GM21528 (cell line): ENCODE measurements around the gene TREML1.
"Not testable (repeated sequence)": the region's sequence is repeated elsewhere in the genome, so short reads cannot be mapped to it uniquely, and the experiment has no call there.

Experiments
- ATAC-seq: cut with Tn5 transposase; IDR thresholded peaks from one replicate; pipeline ENCODE4 v1.9.1; 2021; ENCODE audit warnings: mild to moderate bottlenecking, moderate library complexity; ENCODE audit not compliant: unreplicated experiment, low FRiP score

TREML1 gene

DNA sequence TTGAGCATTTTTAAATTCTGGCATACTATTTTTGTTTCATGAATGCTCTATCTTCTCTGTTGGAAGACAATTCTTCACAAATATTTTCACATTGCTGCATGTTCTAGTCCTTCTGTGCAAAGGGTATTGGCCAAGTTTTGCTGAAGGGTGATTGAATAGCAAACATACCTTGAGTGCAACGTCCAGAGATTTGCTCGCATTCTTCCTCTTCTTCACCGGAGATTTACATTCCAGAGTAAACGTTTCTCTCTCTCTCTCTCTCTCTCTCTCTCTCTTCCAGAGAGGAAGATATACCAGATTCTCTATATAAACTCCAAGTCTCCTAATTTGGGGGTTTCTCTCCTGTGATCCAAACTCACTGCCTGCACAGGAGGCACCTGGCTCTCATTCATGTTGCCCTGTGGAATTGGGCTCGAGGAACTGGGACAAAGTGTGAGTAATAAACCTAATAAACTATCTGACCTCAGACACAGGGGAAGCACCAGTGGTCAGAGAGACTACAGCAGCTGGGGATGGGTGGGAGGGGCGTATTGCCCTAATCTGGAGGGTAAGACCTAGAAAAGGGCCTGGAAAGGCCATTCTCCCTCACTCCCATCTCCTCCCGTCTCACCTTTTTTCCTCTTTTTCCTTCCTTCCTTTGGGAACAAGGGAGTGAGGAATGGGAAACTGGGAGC lies 1.1 kb upstream of the TREML1 start:
- no peak for ATAC-seq

DNA sequence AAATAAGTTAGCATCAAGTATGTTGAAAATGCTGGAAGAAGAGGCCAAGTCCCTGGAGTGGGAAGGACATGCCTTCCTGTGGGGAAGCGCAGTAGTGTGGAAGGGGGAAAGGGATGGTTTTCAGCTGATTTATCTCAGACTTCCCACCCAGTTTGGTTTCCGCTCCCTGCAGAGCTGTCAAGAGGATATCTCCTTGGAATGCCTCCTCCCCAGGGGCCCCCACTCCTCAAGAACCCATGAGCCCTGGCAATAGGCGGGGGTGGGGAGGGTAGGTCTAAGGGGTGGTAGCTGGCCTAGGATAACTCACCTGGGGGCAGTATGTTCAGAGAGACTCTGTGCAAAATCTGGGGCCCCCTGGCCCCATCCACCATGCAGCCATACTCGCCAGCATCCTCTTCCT lies 696 bp downstream of the TREML1 start:
- no peak for ATAC-seq

DNA sequence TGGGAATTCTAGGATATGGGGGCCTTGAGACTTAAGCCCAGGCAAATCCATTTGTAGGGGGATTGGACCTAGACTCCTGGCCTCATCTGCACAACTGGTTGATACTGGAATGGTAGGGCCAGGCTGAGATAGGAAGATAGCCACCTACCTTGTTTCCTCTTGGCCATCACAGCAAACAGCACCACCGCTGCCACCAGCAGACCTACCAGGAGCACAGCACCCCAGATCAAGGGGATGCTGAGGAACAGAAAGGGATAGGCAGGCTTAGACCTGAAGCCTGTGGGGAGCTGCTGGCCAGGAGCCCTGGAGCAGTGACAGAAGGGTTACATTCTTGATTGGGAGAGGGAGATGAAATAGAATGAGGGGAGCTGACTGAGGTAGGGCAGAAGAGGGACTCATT lies 3.5 kb downstream of the TREML1 start:
- no peak for ATAC-seq

DNA sequence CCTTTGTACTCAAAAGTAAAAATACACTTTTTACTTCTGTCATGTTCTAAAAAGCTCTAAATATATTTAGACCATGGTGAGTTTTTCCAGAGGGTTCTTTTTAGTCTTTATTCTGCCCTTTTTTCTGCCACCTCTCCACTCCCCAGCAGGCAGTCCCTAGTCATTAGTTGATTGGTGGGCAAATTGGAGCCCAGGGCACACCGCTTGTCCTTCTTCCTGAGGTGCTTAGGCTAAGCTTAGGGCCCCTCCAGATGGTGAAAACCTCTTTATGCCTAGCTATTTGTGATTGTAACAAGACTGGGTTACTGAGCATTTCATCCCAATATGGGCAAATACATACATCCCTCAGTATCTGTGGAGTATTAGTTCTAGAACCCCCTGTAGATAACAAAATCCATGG lies 6.2 kb downstream of the TREML1 start:
- ATAC-seq = no peak

DNA sequence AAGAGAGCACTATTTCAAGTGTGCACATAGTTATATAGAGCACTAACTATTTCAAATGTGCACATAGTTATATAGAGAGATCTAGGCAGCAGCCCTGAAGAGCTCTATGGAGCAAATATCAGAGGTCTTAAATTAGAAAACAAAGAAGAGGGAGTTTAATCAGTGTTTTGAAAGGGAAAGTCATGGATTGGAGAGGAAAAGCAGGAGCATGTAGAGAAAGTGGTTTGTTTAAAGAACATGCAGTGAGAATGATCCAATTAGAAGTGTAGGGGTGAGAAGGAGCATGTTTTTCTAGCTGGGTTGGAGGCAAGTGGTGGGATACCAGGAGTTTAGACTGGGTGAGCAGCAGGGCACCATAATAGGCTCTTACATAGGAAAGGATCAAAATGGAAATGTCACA lies 17.2 kb downstream of the TREML1 start:
- ATAC-seq = no peak

DNA sequence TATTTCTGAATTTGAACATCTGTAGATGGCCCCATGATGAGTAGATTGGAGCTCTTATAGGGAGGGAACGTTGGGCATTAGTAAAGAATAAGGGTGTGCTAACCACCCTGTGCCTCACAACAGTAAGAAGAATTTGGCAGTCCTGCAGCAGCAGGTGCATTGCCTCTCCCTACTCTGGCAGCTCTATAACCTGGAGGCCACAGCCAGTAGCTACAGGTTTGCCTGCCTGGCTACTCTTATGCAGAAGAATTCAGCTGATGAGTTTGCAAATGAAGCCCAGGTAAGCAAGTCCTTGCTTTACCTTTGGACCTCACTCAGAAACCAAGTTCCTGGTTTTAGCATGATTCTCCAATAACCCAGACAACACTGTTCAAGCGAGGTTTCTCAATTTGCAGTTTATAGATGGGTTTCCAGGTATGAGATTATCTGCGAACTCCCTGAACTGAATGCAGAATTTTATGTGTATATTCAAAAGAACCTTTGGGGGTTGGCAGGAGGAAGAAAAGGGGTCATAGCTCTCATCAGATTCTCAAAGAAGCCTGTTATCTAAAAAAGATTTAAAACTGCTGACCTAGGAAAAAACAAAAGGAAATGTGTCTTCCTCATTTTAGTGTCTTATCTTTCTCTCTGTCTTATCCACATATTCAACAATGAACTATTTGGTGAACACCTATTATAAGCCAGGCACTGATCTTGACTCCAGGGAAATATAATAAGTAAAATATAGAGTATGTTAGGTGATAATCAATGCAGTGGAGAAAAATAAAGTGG lies 18.9 kb downstream of the TREML1 start:
- no peak for ATAC-seq

DNA sequence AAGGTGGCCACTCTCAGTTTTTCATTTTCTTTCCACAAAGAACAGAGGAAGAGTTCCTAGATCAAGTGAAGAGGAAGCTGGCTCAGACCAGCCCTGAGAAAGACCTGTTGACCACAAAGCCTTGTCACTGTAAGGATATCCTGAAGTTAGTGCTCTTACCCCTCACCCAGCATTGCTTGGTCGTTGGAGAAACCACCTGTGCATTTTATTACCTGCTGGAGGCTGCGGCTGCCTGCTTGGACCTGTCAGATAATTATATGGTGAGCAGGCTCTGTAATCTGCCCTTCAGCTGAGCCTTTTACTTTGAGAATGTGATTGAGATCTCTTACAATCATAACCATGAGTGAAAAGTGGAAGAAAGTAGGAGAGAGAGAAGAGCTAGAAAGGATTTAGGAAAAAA lies 21.9 kb downstream of the TREML1 start:
- no peak for ATAC-seq

DNA sequence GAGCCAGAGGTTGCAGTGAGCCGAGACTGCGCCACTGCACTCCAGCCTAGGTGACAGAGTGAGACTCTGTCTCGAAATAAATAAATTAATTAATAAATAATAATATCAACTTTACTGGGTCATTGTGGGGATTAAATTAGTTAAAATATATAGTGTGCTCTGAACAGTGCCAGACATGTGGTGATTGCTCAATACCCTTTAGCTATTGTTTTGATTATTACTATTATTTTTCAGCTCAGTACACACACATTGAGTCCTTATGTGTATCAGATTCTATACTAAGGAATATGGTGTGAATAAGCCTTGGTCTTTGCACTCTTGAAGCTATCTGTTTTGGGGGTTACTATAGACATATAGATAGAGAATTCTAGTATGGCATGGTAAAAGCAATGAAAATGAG lies 28.9 kb downstream of the TREML1 start:
- no peak for ATAC-seq

DNA sequence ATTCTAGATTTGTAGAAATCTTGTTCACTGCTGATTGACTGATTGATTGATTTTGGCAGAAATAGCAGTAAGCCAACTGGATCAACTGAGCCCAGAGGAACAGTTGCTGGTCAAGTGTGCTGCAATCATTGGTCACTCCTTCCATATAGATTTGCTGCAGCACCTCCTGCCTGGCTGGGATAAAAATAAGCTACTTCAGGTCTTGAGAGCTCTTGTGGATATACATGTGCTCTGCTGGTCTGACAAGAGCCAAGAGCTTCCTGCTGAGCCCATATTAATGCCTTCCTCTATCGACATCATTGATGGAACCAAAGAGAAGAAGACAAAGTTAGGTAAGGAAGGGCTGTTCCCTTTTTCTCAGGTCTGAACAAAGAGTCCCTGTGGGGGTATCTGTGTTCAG lies 31.2 kb downstream of the TREML1 start:
- no peak for ATAC-seq

DNA sequence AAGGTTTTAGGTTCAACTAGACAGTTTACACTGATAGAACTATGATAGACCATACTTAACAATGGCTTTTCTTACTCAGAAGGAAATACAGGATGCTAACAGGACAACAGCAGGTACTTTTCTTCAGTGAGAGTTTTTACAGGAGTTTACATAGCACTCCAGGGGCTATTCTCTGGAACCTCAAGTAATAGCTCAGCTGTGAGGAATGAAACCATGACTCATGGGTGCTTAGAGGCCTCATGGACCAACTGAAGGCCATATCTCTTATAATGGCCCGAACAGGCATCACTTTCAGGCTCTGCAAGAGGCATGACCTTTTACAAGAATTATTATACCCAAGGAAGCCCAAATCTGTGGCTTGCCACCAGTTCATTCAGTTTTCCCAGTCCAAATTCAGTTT lies 31.8 kb downstream of the TREML1 start:
- ATAC-seq = no peak

DNA sequence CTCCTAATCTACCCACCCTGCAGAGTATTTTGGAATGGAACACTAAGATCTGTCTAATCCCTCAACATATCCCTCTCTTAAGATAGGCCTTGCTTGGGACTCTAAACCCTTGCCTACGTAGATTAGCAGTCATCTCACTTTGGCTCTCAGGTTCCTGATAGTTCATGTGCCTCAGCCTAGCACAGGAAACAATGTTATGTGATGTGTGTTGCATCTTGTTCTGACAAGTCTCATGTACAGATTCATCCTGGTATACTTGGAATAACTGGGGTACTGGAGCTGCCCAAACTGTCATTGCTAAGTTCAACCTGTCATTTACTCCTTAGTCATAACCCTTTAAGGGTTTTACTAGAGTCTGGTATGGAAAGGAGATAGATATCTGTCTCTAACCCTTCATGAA lies 34.1 kb downstream of the TREML1 start:
- no peak for ATAC-seq

DNA sequence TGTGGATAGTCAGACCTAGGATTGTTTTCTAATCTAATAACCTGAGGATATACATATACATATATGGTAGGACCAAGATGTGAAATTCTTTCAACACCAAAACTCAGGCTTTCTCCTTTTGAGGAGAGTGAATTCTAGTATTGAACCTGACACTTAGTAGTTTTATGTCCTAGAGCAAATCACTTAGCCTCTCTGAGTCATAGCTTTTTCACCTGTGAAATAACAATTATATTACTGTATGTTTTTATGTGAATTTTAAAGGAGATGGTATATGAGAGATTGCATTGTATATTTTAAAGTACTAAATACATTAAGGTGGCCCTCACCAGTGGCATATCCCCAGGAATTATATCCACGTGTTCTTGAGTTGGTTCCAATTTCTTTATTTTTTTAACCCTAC lies 34.6 kb downstream of the TREML1 start:
- no peak for ATAC-seq

DNA sequence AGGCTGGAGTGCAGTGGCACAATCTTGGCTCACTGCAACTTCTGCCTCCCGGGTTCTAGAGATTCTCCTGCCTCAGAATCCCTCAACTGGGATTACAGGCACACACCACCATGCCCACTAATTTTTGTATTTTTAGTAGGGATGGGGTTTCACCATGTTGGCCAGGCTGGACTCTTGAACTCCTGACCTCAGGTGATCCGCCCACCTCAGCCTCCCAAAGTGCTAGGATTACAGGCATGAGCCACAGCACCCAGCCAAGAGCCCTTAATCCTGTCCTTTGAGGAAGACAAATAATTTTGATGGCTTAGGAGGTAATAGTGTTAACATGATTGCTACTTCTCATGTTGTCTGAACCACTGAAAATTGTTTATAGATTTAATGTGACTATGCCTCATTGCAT lies 39.1 kb downstream of the TREML1 start:
- ATAC-seq = not testable (repeated sequence)

DNA sequence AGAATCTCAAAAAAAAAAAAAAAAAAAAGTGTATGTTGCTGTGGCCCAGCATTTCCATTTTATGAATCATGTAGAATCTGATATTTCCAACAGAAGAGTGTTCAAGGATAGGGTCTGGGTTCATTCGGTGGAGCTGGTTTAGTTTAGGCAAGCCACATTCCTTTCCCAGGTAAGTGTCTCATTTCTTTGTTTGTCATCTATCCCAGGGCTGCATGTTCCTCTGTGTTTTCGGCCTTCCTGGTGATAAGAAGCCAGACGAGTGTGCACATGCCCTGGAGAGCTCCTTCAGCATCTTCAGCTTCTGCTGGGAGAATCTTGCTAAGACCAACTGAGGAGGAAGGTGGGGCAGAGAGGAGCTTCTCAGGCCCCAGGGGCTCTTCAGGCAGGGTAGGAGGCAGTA lies 43.1 kb downstream of the TREML1 start:
- ATAC-seq = no peak

DNA sequence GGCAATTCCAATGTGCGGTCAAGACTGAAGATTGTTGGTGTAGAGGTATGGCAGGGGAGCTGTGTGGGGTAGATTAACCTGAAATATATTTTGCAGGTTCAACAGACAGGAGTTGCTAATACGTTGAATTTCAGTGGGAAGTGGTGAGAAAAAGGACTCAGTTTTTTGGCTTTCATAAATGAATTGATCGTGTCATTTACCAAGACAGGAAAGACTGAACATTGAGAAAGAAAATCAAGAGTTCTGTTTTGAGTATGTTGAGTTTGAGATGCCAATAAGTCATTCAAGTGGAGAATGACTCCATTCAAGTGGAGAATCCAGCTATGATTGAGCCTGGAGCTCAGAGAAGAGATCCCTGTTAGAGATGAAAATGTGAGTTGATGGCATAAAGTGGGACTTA lies 50.3 kb downstream of the TREML1 start:
- ATAC-seq = no peak

DNA sequence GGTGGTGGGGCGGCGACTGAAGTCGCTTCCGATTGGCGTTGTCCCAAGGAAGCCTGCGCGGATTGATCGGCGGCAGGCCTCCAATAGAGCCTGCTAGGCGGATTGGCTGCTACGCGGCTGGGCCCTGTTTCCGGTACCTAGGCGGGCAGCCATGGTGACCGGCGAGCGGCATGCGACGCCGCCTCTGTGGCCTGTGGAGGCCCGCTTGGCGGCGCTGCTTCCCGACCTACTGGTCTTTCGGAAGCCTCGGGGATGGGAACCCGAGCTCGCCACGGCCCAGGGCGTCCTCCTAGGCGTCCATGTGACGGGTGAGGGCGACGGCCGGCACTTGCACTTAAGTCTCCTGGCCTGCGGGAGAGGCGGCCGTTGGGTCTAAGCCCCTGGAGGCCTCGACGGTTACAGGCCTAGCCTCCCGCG lies 53.3 kb downstream of the TREML1 start:
- no peak for ATAC-seq
